Testis (tissue), 3 donors: ENCODE data around the gene MRFAP1L1. TPM values are rescaled to one million over a fixed set of nuclear protein-coding genes. Genes with fewer than 3 reads are reported as not detected.
"Not testable (repeated sequence)": the region's sequence is repeated elsewhere in the genome, so short reads cannot be mapped to it uniquely, and the experiment has no call there.

Experiments
- DNase-seq: peaks from one replicate; pipeline ENCODE4 v3.0.0-alpha.2; 2019
- H3K27ac ChIP-seq, 2 donors: fragments of 200-600 bp; sonication (generic); one replicate each; pipeline ENCODE4 v1.5.1; 2019
- H3K27me3 ChIP-seq: fragments of 200-600 bp; sonication (generic); one replicate; pipeline ENCODE4 v1.5.1; 2019
- H3K36me3 ChIP-seq: fragments of 200-600 bp; sonication (generic); one replicate; pipeline ENCODE4 v1.5.1; 2017; ENCODE audit warnings: low read depth; ENCODE audit errors: missing control alignments
- H3K4me1 ChIP-seq: fragments of 200-600 bp; sonication (generic); one replicate; pipeline ENCODE4 v1.5.1; 2019
- H3K4me3 ChIP-seq, 2 donors: fragments of 200-600 bp; sonication (generic); one replicate each; pipeline ENCODE4 v1.5.1; 2017 to 2019
- H3K9me3 ChIP-seq: fragments of 200-600 bp; sonication (generic); one replicate; pipeline ENCODE4 v1.5.1; 2017
- CTCF ChIP-seq, 3 experiments: fragments of 450-650 bp in 2 of 3; fragments of 200-600 bp in 1 of 3; sonication (generic) in 1 of 3; IDR thresholded peaks; one replicate each; pipeline ENCODE4 v1.5.1; 2016 to 2019; ENCODE audit warnings: antibody characterized with exemption in 3 of 3, mild to moderate bottlenecking in 2 of 3, moderate library complexity in 1 of 3
- POLR2A ChIP-seq: fragments of 450-650 bp; IDR thresholded peaks from one replicate; pipeline ENCODE4 v1.6.1; 2017; ENCODE audit warnings: antibody characterized with exemption, mild to moderate bottlenecking, moderate library complexity
- WGBS, 2 donors: methylation state at CpG; one replicate each; pipeline ENCODE4 v1.1.5; 2018; 5-methylcytosine and 5-hydroxymethylcytosine counted together
- intact Hi-C: fragments of 100-400 bp; cut with DNase I; formaldehyde crosslinking; loops from one replicate; pipeline ENCODE4 v1.15.1; 2023; ENCODE audit warnings: low total_unique reads
- polyA plus RNA-seq: library from polyadenylated mRNA; stranded (reverse); fragments of 350-450 nt; fragmentation: Illumina TruSeq; extraction: RNeasy Lipid Tissue Mini Kit (QIAGEN cat#74804); gene quantifications from one replicate; pipeline ENCODE4 v1.2.3, GENCODE V29; 2014; ENCODE audit warnings: low read depth, low replicate concordance; ENCODE audit not compliant: insufficient read depth
- total RNA-seq, 2 donors: library from RNA; depleted of rRNA; stranded (reverse); fragments of >200 nt; gene quantifications; one replicate each; pipeline ENCODE4 v1.2.3, GENCODE V29; 2016

Gene MRFAP1L1
- total and polyA plus RNA-seq, 3 donors from 2014 or later = 40.8 to 60.5 (median 42.9) TPM

- peak overlapping the region; percentile 77 to 87 for H3K4me3 ChIP-seq
- H3K27ac ChIP-seq = peak overlapping the region; percentile 86 to 91
- no peaks in the 10 kb centered on the region for H3K9me3 ChIP-seq
- intact Hi-C loops = no loop called here
- no peaks in the 10 kb centered on the region for H3K27me3 ChIP-seq
- peaks cover 25% of the 10 kb centered on the region for H3K4me1 ChIP-seq
- TF ChIP-seq CTCF (IDR thresholded peaks at IDR 0.05) (no peak), POLR2A (no peak)
- H3K36me3 ChIP-seq = peaks cover 4% of the 10 kb centered on the region
- DNase-seq = peak; percentile 40
- WGBS, 2 donors = 4 to 5% methylated on average over 32 to 40 of the region's 40 CpGs
Observed at GRCh38 chr4:6674500-6675149, 35.0 kb downstream of the MRFAP1L1 start.

DNA sequence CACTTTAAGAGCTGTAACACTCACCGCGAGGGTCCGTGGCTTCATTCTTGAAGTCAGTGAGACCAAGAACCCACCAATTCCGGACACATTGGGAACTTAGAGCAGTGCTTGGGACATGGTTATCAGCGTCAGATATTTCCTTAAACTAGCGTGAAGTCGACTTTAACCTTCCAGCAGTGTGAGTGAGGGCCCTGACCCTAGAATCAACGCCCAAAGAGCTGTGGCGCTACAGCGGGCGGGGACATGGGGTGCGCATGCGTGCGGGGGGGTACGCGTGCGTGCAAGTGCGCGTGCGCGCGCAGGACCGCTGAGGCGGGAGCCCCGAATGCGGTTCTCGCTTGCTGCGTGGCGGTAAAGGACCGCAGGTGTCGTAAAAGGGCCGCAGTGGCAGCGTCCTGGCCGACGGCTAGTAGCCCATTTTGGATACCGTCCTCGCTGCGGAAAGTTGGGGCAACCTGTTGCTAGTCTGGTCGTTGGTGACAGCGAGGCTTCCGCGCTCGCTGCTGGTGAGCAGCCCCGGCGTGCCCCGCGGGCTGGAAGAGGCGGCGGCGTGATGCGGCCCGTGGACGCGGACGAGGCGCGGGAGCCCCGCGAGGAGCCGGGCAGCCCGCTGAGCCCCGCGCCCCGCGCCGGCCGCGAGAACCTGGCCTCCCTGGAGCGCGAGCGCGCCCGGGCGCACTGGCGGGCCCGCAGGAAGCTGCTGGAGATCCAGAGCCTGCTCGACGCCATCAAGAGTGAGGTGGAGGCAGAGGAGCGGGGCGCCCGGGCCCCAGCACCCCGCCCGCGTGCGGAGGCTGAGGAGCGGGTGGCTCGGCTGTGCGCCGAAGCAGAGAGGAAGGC, 35.8 kb downstream of the MRFAP1L1 start:
- TF ChIP-seq POLR2A (no peak), CTCF (IDR thresholded peaks at IDR 0.05) (no peak)
- intact Hi-C loops = no loop called here
- Histone ChIP-seq H3K4me1 (peaks cover 25% of the 10 kb centered on the region), H3K4me3 (peak overlapping the region; percentile 77 to 87), H3K36me3 (peaks cover 4% of the 10 kb centered on the region), H3K27me3 (no peaks in the 10 kb centered on the region), H3K9me3 (no peaks in the 10 kb centered on the region), H3K27ac (peak overlapping the region; percentile 86 to 91)
- peak; percentile 95 for DNase-seq
- WGBS, 2 donors = 0% methylated on average over 3 to 65 of the region's 89 CpGs

GRCh38 chr4:6673191-6673659, 36.4 kb downstream of the MRFAP1L1 start:
- Histone ChIP-seq H3K4me1 (peaks cover 25% of the 10 kb centered on the region), H3K4me3 (peak overlapping the region; percentile 77 to 87), H3K27ac (peak overlapping the region; percentile 86 to 91)
- 18 to 22% methylated on average over 13 to 14 of the region's 14 CpGs for WGBS, 2 donors
- peak; percentile 57 for DNase-seq
- H3K27me3 ChIP-seq, H3K36me3 ChIP-seq, H3K9me3 ChIP-seq, intact Hi-C loops: not testable (repeated sequence)

DNA sequence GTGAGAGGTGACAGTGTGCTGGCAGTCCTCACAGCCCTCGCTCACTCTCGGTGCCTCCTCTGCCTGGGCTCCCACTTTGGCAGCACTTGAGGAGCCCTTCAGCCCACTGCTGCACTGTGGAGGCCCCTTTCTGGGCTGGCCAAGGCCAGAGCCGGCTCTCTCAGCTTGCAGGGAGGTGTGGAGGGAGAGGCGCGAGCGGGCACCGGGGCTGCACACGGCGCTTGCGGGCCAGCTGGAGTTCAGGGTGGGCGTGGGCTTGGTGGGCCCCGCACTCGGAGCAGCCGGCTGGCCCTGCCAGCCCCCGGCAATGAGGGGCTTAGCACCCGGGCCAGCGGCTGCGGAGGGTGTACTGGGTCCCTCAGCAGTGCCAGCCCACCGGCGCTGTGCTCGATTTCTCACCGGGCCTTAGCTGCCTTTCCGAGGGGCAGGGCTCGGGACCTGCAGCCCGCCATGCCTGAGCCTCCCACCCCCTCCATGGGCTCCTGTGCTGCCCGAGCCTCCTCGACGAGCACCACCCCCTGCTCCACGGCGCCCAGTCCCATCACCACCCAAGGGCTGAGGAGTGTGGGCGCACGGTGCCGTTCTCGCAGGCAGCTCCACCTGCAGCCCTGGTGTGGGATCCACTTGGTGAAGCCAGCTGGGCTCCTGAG, 37.0 kb downstream of the MRFAP1L1 start:
- H3K27ac ChIP-seq, H3K27me3 ChIP-seq, H3K9me3 ChIP-seq, H3K36me3 ChIP-seq, intact Hi-C loops, DNase-seq: not testable (repeated sequence)
- peak overlapping the region; percentile 77 to 87 for H3K4me3 ChIP-seq
- H3K4me1 ChIP-seq = peaks cover 25% of the 10 kb centered on the region
- 61 to 71% methylated on average over 13 to 32 of the region's 34 CpGs for whole genome bisulfite sequencing, 2 donors

- DNase-seq = no peak
- TF ChIP-seq CTCF (IDR thresholded peaks at IDR 0.05) (no peak), POLR2A (no peak)
- H3K27ac ChIP-seq = no peak overlapping the region
- intact Hi-C loops = no loop called here
- no peaks in the 10 kb centered on the region for H3K27me3 ChIP-seq
- no peaks in the 10 kb centered on the region for H3K9me3 ChIP-seq
- WGBS, 2 donors = 77 to 79% methylated on average over 19 of the region's 19 CpGs
- H3K4me1 ChIP-seq = peaks cover 25% of the 10 kb centered on the region
- peaks cover 4% of the 10 kb centered on the region for H3K36me3 ChIP-seq
- H3K4me3 ChIP-seq = no peak overlapping the region
Observed at GRCh38 chr4:6672131-6672530, 37.5 kb downstream of the MRFAP1L1 start.
